Left lung (tissue), 10 donors: ENCODE results near the gene SNAI3. TPM values are rescaled to one million over a fixed set of nuclear protein-coding genes. Genes with fewer than 3 reads are reported as not detected.
A peak's percentile ranks its signal among the peaks of the same experiment; 100 is the strongest.

Experiments
- ATAC-seq: fragments of 200-7000 bp; cut with Tn5 transposase; one replicate; pipeline ENCODE4 v1.9.1; 2020; ENCODE audit warnings: moderate library complexity
- DNase-seq, 4 donors: peaks; one replicate each; pipeline ENCODE4 v3.0.0-alpha.2; 2013 to 2020
- H3K27ac ChIP-seq, 2 donors: fragments of 200-600 bp; sonication (generic) in 1 of 2; one replicate each; pipeline versions ENCODE4 v1.5.0 to v1.8.0; 2020 to 2021
- H3K27me3 ChIP-seq, 2 donors: fragments of 200-600 bp; sonication (generic) in 1 of 2; one replicate each; pipeline versions ENCODE4 v1.5.0 to v1.8.0; 2020 to 2021
- H3K36me3 ChIP-seq, 2 donors: fragments of 200-600 bp; sonication (generic) in 1 of 2; one replicate each; pipeline versions ENCODE4 v1.5.0 to v1.8.0; 2020 to 2021
- H3K4me1 ChIP-seq, 2 donors: fragments of 200-600 bp; one replicate each; pipeline ENCODE4 v1.8.0; 2021
- H3K4me3 ChIP-seq, 2 donors: fragments of 200-600 bp; sonication (generic) in 1 of 2; one replicate each; pipeline versions ENCODE4 v1.5.0 to v1.8.0; 2020 to 2021; ENCODE audit warnings: mild to moderate bottlenecking in 1 of 2
- H3K9me3 ChIP-seq, 2 donors: fragments of 200-600 bp; sonication (generic) in 1 of 2; one replicate each; pipeline versions ENCODE4 v1.5.0 to v1.8.0; 2020 to 2021
- CTCF ChIP-seq, 2 donors: fragments of 200-600 bp; sonication (generic) in 1 of 2; IDR thresholded peaks; one replicate each; pipeline versions ENCODE4 v1.5.0 to v1.8.0; 2021; ENCODE audit warnings: antibody characterized with exemption in 2 of 2
- intact Hi-C, 2 donors: fragments of 100-400 bp; cut with DNase I; formaldehyde crosslinking; loops; one replicate each; pipeline versions ENCODE4 v1.11.2 to v1.14.2; 2022
- polyA plus RNA-seq, 6 donors: library from polyadenylated mRNA; unstranded; fragments of 120-200 nt; gene quantifications; one replicate each; pipeline ENCODE4 v1.2.1, GENCODE V29; 2013; ENCODE audit not compliant: insufficient read length in 6 of 6
- total RNA-seq, 2 donors: library from RNA; stranded (reverse); fragmentation: NEBNext Ultra II Directional; extraction: Animal tissue kit (Norgen Biotek cat#: 25700); gene quantifications; one replicate each; pipeline ENCODE4 v1.2.1, GENCODE V29; 2021
- donor health status: DM: no; HTN: yes; CAD: no.
- donor health status: DM: no; HTN: no; CAD: no.

SNAI3 gene
- total and polyA plus RNA-seq, 8 donors = 0.86 to 2.3 (median 1.8) TPM

GRCh38 chr16:88693420-88694177 is 7.3 kb upstream of the SNAI3 start:
- TF ChIP-seq CTCF (IDR thresholded peaks at IDR 0.05) = no peak
- DNase-seq = peak in 1 of 4 donors; percentile 61
- peaks cover 0 to 24% of the 10 kb centered on the region in 2 donors for H3K4me1 ChIP-seq

GRCh38 chr16:88692861-88693260 is 6.6 kb upstream of the SNAI3 start:
- Histone ChIP-seq H3K27me3 (peaks cover 0 to 35% of the 10 kb centered on the region in 2 donors), H3K36me3 (peaks cover 0 to 30% of the 10 kb centered on the region in 2 donors), H3K9me3 (no peaks in the 10 kb centered on the region), H3K4me3 (no peak overlapping the region), H3K27ac (no peak overlapping the region), H3K4me1 (peaks cover 0 to 24% of the 10 kb centered on the region in 2 donors)
- no peak for DNase-seq
- ATAC-seq = no peak
- TF ChIP-seq CTCF (IDR thresholded peaks at IDR 0.05) = no peak
- intact Hi-C loops = no loop called here

More at GRCh38 chr16:88693420-88694177, 7.3 kb upstream of the SNAI3 start:
- intact Hi-C loops = no loop called here
- no peaks in the 10 kb centered on the region for H3K9me3 ChIP-seq
- peaks cover 0 to 28% of the 10 kb centered on the region in 2 donors for H3K27me3 ChIP-seq
- no peak overlapping the region for H3K27ac ChIP-seq
- ATAC-seq = no peak
- H3K4me3 ChIP-seq = no peak overlapping the region
- H3K36me3 ChIP-seq = peaks cover 0 to 37% of the 10 kb centered on the region in 2 donors

GRCh38 chr16:88691924-88692560 is 5.7 kb upstream of the SNAI3 start:
- DNase-seq (peak in 2 of 4 donors; percentile 81 to 90), ATAC-seq (peak; percentile 24)
- H3K27ac ChIP-seq = peak overlapping the region in 1 of 2 donors; percentile 59
- H3K9me3 ChIP-seq = no peaks in the 10 kb centered on the region
- H3K4me1 ChIP-seq = peaks cover 0 to 26% of the 10 kb centered on the region in 2 donors
- H3K27me3 ChIP-seq = peaks cover 0 to 44% of the 10 kb centered on the region in 2 donors
- intact Hi-C loops = no loop called here
- TF ChIP-seq CTCF (IDR thresholded peaks at IDR 0.05) = no peak
- no peak overlapping the region for H3K4me3 ChIP-seq
- peaks cover 0 to 21% of the 10 kb centered on the region in 2 donors for H3K36me3 ChIP-seq

GRCh38 chr16:88691129-88691813 is 5.0 kb upstream of the SNAI3 start:
- peaks cover 5 to 34% of the 10 kb centered on the region in 2 donors for H3K4me1 ChIP-seq
- no peak for ATAC-seq
- peaks cover 0 to 51% of the 10 kb centered on the region in 2 donors for H3K27me3 ChIP-seq
- H3K27ac ChIP-seq = peak overlapping the region in 1 of 2 donors; percentile 59
- no peak for TF ChIP-seq CTCF (IDR thresholded peaks at IDR 0.05)
- no peaks in the 10 kb centered on the region for H3K9me3 ChIP-seq
- peak in 1 of 4 donors; percentile 74 for DNase-seq
- H3K36me3 ChIP-seq = peaks cover 0 to 14% of the 10 kb centered on the region in 2 donors
- no peak overlapping the region for H3K4me3 ChIP-seq
- intact Hi-C loops = no loop called here
